IMR-90 (cell line): ENCODE measurements around the gene SGTB.

Experiments
- MAZ ChIP-seq: IDR thresholded peaks from 2 replicates; pipeline ENCODE4 v1.6.1; 2012; ENCODE audit warnings: low read depth, mild to moderate bottlenecking, low read length, improper control_type of control experiment, moderate library complexity, borderline replicate concordance
- POLR2A ChIP-seq: IDR thresholded peaks from 2 replicates; pipeline ENCODE4 v1.6.1; 2012; ENCODE audit warnings: mild to moderate bottlenecking, low read depth, low read length
- RFX5 ChIP-seq: IDR thresholded peaks from 2 replicates; pipeline ENCODE4 v1.8.0; 2012; ENCODE audit warnings: low read depth, mild to moderate bottlenecking, low read length, moderate library complexity
- TF ChIP-seq, protein P1 (sequence below): conservative IDR thresholded peaks from 2 replicates; pipeline ENCODE4 v1.5.1; 2012; ENCODE audit warnings: mild to moderate bottlenecking, low read depth, low read length, improper control_type of control experiment

GRCh38 chr5:65672796-65673195 is 49.1 kb downstream of the SGTB start:
- TF ChIP-seq, protein P1, sequence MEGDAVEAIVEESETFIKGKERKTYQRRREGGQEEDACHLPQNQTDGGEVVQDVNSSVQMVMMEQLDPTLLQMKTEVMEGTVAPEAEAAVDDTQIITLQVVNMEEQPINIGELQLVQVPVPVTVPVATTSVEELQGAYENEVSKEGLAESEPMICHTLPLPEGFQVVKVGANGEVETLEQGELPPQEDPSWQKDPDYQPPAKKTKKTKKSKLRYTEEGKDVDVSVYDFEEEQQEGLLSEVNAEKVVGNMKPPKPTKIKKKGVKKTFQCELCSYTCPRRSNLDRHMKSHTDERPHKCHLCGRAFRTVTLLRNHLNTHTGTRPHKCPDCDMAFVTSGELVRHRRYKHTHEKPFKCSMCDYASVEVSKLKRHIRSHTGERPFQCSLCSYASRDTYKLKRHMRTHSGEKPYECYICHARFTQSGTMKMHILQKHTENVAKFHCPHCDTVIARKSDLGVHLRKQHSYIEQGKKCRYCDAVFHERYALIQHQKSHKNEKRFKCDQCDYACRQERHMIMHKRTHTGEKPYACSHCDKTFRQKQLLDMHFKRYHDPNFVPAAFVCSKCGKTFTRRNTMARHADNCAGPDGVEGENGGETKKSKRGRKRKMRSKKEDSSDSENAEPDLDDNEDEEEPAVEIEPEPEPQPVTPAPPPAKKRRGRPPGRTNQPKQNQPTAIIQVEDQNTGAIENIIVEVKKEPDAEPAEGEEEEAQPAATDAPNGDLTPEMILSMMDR: no peak
- TF ChIP-seq POLR2A (no peak), RFX5 (no peak), MAZ (no peak)
